HEK293 (cell line): ENCODE results near the gene RGS11.

Experiments
- KLF10 ChIP-seq: fragments of 450-650 bp; IDR thresholded peaks from 2 replicates; pipeline ENCODE4 v1.5.1; 2018; ENCODE audit warnings: missing biosample characterization, mild to moderate bottlenecking, missing genetic modification characterization
- KLF16 ChIP-seq: fragments of 450-650 bp; formaldehyde crosslinking; IDR thresholded peaks from 2 replicates; pipeline ENCODE4 v1.5.1; 2017; ENCODE audit warnings: missing biosample characterization, missing genetic modification characterization
- SCRT1 ChIP-seq: fragments of 450-650 bp; formaldehyde crosslinking; IDR thresholded peaks from 2 replicates; pipeline ENCODE4 v1.5.1; 2016; ENCODE audit warnings: missing biosample characterization, missing genetic modification characterization, borderline replicate concordance
- YY1 ChIP-seq: fragments of 450-650 bp; formaldehyde crosslinking; IDR thresholded peaks from 2 replicates; pipeline ENCODE4 v1.5.1; 2018; ENCODE audit warnings: missing biosample characterization, missing genetic modification characterization
- ZBTB7A ChIP-seq: fragments of 450-650 bp; formaldehyde crosslinking; IDR thresholded peaks from 2 replicates; pipeline ENCODE4 v1.5.1; 2016; ENCODE audit warnings: low read depth, missing biosample characterization, missing genetic modification characterization
- ZNF354C ChIP-seq: fragments of 450-650 bp; formaldehyde crosslinking; IDR thresholded peaks from 2 replicates; pipeline ENCODE4 v1.5.1; 2016; ENCODE audit warnings: missing biosample characterization, missing genetic modification characterization, low read depth, borderline replicate concordance
- ZNF660 ChIP-seq: fragments of 450-650 bp; IDR thresholded peaks from 2 replicates; pipeline ENCODE4 v1.5.1; 2018; ENCODE audit warnings: missing biosample characterization, mild to moderate bottlenecking, missing genetic modification characterization
- ZNF747 ChIP-seq: fragments of 450-650 bp; formaldehyde crosslinking; IDR thresholded peaks from 2 replicates; pipeline ENCODE4 v1.5.1; 2016; ENCODE audit warnings: missing biosample characterization, missing genetic modification characterization
- TF ChIP-seq, protein P1 (sequence below): fragments of 450-650 bp; formaldehyde crosslinking; IDR thresholded peaks from 2 replicates; pipeline ENCODE4 v1.5.1; 2016; ENCODE audit warnings: missing biosample characterization, missing genetic modification characterization
- TF ChIP-seq, protein P2 (sequence below): fragments of 450-650 bp; formaldehyde crosslinking; IDR thresholded peaks from 2 replicates; pipeline ENCODE4 v1.5.1; 2016; ENCODE audit warnings: missing biosample characterization, missing genetic modification characterization
- TF ChIP-seq, protein P3 (sequence below): sonication (generic); formaldehyde crosslinking; IDR thresholded peaks from 2 replicates; pipeline ENCODE4 v1.8.1; 2022; ENCODE audit warnings: mild to moderate bottlenecking, moderate library complexity, missing genetic modification reagents

- TF ChIP-seq, protein P1, sequence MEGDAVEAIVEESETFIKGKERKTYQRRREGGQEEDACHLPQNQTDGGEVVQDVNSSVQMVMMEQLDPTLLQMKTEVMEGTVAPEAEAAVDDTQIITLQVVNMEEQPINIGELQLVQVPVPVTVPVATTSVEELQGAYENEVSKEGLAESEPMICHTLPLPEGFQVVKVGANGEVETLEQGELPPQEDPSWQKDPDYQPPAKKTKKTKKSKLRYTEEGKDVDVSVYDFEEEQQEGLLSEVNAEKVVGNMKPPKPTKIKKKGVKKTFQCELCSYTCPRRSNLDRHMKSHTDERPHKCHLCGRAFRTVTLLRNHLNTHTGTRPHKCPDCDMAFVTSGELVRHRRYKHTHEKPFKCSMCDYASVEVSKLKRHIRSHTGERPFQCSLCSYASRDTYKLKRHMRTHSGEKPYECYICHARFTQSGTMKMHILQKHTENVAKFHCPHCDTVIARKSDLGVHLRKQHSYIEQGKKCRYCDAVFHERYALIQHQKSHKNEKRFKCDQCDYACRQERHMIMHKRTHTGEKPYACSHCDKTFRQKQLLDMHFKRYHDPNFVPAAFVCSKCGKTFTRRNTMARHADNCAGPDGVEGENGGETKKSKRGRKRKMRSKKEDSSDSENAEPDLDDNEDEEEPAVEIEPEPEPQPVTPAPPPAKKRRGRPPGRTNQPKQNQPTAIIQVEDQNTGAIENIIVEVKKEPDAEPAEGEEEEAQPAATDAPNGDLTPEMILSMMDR (tag by site-specific recombination): no peak
- TF ChIP-seq, protein P2, sequence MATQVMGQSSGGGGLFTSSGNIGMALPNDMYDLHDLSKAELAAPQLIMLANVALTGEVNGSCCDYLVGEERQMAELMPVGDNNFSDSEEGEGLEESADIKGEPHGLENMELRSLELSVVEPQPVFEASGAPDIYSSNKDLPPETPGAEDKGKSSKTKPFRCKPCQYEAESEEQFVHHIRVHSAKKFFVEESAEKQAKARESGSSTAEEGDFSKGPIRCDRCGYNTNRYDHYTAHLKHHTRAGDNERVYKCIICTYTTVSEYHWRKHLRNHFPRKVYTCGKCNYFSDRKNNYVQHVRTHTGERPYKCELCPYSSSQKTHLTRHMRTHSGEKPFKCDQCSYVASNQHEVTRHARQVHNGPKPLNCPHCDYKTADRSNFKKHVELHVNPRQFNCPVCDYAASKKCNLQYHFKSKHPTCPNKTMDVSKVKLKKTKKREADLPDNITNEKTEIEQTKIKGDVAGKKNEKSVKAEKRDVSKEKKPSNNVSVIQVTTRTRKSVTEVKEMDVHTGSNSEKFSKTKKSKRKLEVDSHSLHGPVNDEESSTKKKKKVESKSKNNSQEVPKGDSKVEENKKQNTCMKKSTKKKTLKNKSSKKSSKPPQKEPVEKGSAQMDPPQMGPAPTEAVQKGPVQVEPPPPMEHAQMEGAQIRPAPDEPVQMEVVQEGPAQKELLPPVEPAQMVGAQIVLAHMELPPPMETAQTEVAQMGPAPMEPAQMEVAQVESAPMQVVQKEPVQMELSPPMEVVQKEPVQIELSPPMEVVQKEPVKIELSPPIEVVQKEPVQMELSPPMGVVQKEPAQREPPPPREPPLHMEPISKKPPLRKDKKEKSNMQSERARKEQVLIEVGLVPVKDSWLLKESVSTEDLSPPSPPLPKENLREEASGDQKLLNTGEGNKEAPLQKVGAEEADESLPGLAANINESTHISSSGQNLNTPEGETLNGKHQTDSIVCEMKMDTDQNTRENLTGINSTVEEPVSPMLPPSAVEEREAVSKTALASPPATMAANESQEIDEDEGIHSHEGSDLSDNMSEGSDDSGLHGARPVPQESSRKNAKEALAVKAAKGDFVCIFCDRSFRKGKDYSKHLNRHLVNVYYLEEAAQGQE (tag by site-specific recombination): no peak
- TF ChIP-seq ZBTB7A (tag by site-specific recombination) (0 out of 2 replicates have a peak, but pooled peaks have one; percentile 77), SCRT1 (tag by site-specific recombination) (no peak), YY1 (tag by site-specific recombination) (no peak), KLF16 (tag by site-specific recombination) (no peak), KLF10 (tag by site-specific recombination) (no peak; the same call in 1 of the 2 replicates), ZNF660 (tag by site-specific recombination) (no peak), ZNF354C (tag by site-specific recombination) (no peak), ZNF747 (tag by site-specific recombination) (no peak)
- TF ChIP-seq, protein P3, sequence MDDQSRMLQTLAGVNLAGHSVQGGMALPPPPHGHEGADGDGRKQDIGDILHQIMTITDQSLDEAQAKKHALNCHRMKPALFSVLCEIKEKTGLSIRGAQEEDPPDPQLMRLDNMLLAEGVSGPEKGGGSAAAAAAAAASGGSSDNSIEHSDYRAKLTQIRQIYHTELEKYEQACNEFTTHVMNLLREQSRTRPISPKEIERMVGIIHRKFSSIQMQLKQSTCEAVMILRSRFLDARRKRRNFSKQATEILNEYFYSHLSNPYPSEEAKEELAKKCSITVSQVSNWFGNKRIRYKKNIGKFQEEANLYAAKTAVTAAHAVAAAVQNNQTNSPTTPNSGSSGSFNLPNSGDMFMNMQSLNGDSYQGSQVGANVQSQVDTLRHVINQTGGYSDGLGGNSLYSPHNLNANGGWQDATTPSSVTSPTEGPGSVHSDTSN (CRISPR knock-in tag): no peak
Measured at GRCh38 chr16:280005-280460, 4.3 kb upstream of the RGS11 start.
